ENCODE data around the gene MAP2K5.

MAP2K5 gene

GRCh38 chr15:67560320-67560719, 17.8 kb downstream of the MAP2K5 start:
- DNase-seq, result no peak

DNA sequence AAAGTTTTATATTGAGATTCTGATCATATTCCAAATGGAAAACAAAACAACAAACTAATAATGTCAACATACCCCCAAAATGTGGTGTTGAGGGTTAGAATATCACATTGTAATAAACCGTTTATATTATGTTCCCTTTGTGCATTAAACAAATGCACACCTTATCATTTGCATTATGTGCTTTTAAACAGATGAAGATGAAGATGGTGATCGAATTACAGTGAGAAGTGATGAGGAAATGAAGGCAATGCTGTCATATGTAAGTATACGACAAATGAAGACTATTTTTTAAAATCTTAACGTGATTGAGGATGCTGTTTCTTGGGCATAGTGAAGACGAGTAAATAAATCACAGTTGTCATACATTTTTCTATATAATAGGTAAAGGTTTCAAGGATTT, 20.6 kb downstream of the MAP2K5 start:
- DNase-seq, result no peak

- no peak for DNase-seq
These were observed 21.8 kb downstream of the MAP2K5 start for GRCh38 chr15:67564021-67564967.

- DNase-seq, result no peak
These were observed 22.5 kb downstream of the MAP2K5 start for GRCh38 chr15:67564968-67565345.

GRCh38 chr15:67569668-67570067, 27.2 kb downstream of the MAP2K5 start:
- no peak for DNase-seq

GRCh38 chr15:67570875-67571647, 28.6 kb downstream of the MAP2K5 start:
- DNase-seq, result no peak

DNA sequence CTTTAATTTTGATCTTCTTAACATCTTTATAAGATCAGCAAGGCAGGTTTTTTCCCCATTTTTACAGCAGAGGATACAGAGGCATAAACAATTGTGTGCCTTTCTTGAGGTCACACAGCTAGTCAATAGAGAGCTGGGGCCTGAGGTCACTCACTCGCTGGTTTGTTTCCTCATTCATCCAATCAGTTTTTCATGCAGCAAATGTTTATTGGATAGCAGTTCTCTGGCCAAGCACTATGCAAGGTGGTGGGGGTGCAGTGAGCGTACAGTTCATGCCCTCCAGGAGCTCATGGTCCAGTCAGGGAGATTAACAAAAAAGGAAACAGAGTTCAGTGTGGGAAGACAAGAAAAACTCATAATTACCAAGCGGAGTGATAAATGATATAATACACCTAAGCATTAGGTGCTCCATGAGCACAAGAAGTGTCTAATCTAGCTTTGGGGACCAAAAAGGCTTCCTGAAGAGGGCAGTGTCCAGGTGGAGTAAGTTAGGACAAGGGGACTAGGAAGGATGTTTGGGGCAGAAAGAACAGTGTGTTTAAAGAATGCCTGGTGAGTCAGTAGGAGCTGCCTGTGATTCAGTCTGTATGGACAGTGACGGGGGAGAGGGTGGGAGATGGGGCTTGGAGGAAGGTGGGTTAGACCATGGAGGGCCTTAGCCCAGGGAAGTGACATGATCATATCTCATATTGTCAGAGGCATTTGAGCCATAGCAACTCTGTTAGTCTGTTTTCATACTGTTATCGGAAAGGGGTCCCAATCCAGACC, 29.3 kb downstream of the MAP2K5 start:
- no peak for DNase-seq

DNA sequence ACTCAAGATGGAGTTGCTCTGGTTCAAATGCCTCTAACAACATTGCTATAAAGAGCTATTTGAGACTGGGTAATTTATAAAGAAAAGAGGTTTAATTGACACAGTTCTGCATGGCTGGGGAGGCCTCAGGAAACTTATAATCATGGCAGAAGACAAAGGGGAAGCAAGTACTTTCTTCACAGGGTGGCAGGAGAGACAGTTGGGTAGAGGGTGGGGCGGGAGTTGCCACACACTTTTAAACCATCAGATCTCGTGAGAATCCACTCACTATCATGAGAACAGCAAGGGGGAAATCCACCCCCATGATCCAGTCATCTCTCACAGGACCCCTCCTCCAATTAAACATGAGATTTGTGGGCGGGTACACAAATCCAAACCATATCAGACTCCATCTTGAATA, 30.7 kb downstream of the MAP2K5 start:
- DNase-seq, result no peak

DNA sequence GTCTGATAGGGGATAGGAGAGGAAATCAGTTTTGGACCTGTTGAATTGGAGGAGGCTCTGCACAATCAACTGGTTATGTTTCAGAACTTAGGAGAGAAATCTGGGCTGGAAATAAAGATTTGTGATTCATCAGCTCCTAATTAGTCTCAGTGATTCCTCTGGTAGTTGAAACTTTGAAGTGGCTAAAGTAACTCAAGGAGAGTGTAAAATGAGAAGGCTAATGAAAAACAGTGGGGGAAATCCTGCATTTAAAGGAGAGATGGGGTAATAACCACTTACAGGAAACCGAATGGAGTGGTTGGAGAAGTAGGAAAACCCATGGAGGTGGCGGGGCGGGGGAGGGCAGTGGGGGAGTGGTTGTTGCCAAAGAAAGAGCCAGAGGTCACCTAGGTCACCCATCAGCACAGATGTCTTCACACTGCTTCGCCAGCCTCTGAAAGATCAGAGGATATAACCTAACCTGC, 32.6 kb downstream of the MAP2K5 start:
- DNase-seq, result no peak

DNA sequence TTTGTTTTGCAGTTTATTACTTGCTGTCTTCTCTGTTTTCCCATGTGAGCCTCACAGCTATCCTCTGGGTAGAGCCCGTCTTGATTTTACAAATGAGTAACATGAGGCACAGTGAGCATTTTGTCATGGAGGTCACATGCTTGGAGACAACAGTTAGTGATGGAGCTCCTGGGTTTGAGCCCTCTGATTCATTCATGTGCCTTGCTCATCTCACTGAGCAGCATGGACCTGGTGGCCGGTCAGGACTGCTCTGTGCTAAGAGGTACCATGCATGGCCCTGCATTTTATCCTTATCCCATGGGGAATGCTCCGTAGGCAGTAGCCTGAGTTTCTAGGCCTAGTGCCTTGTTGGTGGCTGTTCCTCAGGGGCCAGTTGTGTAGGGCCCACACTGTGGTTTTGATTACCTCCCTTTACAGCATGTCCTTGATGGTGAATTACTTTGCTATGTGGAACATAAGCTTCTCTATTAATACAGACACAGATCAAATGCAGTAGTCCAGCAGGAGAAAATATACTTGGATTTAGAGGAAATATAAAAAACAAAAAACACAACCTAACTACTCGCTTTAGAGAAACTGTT, 35.6 kb downstream of the MAP2K5 start:
- no peak for DNase-seq

DNA sequence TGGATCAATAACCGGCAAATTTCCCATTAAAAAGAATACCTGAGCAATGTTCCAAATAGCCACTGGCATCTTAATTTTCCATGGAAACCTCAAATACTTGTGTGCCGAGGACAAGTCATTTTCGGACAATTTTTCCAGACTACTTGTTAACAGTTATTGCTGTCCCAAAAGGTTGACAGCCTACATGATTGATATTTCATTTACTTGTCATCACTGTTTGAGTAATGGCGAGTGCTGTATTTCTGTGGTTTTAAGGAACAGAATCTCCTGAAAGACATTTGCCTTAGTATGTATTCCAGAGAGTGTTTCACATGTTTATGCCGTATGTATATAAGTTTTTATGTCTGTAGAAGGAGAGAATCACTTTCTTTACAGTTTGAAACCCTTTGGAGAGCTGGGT, 36.7 kb downstream of the MAP2K5 start:
- no peak for DNase-seq

GRCh38 chr15:67579967-67580366, 37.5 kb downstream of the MAP2K5 start:
- DNase-seq, result no peak

DNA sequence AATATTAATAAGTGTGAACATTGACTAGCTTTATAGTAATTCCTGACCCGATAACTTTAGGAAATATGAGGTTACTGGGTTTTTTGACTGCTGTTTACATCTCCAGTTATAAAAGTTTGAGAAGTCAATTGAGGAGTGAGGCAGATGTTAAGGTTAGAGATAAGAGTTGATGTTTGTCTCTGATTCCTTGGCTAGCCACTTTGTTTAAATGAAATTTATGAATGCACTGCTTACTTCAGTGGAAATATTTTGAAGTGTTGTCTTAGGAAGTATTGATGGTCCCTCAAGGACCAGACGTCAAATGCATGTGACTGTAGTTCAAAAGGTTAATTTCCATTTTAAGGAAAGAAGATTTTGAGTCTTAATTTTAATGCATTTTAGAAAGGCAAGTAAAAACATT, 41.7 kb downstream of the MAP2K5 start:
- no peak for DNase-seq

- no peak for DNase-seq
These were observed 43.2 kb downstream of the MAP2K5 start for GRCh38 chr15:67585681-67586080.

GRCh38 chr15:67587331-67587730, 44.8 kb downstream of the MAP2K5 start:
- no peak for DNase-seq

DNA sequence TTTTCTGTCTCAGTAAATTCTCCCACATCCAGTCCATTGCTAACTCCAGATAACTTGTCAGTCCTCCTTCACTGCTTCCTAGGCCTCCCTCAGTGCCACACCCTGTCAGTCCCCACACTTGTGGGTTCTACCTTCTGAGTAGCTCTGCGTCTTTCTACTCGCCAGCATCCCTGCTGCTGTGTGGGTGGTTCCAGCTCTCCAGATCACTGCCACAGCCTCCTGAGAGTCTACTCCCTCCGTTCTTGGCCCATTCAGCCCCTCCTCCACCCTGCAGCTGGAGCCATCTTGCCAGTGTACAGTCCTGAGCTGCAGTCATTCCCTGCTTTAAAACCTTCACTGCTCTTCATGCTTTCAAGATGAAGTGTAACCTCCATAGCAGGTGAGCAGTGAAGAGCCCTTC, 45.3 kb downstream of the MAP2K5 start:
- DNase-seq, result no peak

GRCh38 chr15:67590191-67590590, 47.7 kb downstream of the MAP2K5 start:
- DNase-seq, result no peak

DNA sequence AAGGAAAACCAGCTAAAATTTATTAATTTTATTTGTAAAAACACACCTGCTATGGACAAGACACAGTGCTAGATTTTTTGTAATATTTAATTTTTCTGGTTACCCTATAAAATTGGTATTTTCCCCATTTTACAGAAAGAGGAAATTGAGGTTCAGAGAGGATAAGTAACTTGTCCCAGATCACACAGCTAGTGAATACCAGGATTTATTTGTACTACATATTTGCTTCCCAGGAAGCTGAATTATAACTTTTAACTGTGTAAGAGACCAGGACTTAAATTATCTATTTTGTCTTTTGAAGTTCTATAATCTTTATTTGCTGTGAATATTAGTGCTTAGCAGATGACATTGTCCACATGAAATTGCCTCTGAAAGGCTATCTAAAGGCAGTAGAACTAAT, 49.7 kb downstream of the MAP2K5 start:
- no peak for DNase-seq

DNA sequence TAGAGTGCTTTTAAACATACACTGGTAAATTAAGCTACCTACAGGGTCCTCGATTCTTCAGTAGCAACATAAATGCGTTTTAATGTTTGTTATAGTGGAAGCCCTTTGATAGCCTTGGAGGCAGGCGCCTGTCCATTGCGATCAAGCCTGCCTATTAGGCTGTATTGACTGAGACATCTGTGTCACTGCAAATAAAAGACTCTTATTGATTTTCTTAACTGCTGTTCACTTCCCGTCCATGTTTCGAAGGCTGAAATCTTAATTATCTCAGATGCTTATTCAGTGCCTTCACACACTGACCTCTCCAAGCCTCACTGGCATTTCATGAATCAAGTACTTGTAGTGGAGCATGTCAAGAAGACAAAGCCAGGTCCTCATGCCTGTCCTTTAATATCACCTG, 51.1 kb downstream of the MAP2K5 start:
- DNase-seq, result no peak

GRCh38 chr15:67594770-67595169, 52.3 kb downstream of the MAP2K5 start:
- DNase-seq, result no peak

- DNase-seq, result no peak
These were observed 53.1 kb downstream of the MAP2K5 start for GRCh38 chr15:67595572-67595971.

DNA sequence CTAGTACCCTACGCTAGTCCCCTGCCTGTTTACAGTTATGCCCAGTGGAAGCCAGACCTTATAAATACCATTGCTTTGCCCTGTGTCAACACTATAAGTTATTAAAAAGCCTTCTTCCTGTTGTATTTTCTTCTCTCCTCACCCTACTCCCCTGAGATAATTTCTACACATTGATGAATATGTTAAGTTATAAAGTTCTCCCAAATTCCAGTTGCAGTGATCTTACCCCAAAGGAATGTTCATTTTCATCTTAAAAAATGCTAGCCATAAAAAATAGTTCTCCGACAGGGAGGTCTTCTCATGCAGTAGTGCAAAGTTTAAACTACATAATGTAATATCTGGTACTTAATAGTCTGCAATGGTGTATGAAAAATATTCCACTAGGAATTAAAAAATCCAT, 58.6 kb downstream of the MAP2K5 start:
- DNase-seq, result no peak

GRCh38 chr15:67603063-67603462, 60.6 kb downstream of the MAP2K5 start:
- DNase-seq, result no peak

Data from DMS79 (cell line).